D341Med (cell line): ENCODE results near the gene MEX3A.
"Not testable (repeated sequence)": the region's sequence is repeated elsewhere in the genome, so short reads cannot be mapped to it uniquely, and the experiment has no call there.

Source experiments
- DNase-seq: peaks from one replicate; pipeline ENCODE4 v3.0.0; 2012; ENCODE audit warnings: low spot score

MEX3A gene

DNA sequence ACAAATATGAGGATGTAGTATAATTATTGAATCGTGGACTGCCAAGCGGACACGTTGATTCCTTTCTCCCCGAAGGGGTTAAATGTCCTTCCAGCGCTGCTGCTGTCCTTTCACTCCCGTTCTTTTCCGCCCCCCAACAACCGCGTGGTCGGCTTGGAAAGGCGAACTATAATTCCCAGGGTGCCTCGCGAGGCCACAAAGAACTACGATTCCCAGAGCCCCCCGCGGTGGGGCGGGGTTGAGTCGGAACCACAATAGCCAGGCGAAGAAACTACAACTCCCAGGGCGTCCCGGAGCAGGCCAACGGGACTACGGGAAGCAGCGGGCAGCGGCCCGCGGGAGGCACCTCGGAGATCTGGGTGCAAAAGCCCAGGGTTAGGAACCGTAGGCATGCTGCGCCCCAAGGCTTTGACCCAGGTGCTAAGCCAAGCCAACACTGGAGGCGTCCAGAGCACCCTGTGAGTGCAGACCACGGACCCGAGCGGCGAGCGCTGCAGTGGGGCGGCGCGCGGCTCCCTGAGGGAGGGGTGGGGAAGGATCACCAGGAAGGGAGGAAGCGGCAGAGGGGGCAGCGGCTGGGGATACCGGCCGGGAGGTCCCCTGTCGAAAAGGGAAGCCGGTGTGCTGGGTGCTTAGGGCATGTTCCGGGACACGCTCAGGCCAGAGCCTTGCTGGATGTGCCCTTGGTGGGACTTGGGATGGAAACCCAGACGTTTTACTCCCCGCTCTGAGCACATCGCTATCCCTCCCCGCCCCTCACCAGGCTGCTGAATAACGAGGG is 27.6 kb downstream of the MEX3A start, which contains the start of gene LAMTOR2:
TSS of gene LAMTOR2 (plus strand) at position 283 of the 781 bp plus-strand sequence. CDS start at position 391, 108 bp downstream.
- peak; percentile 97 for DNase-seq

DNA sequence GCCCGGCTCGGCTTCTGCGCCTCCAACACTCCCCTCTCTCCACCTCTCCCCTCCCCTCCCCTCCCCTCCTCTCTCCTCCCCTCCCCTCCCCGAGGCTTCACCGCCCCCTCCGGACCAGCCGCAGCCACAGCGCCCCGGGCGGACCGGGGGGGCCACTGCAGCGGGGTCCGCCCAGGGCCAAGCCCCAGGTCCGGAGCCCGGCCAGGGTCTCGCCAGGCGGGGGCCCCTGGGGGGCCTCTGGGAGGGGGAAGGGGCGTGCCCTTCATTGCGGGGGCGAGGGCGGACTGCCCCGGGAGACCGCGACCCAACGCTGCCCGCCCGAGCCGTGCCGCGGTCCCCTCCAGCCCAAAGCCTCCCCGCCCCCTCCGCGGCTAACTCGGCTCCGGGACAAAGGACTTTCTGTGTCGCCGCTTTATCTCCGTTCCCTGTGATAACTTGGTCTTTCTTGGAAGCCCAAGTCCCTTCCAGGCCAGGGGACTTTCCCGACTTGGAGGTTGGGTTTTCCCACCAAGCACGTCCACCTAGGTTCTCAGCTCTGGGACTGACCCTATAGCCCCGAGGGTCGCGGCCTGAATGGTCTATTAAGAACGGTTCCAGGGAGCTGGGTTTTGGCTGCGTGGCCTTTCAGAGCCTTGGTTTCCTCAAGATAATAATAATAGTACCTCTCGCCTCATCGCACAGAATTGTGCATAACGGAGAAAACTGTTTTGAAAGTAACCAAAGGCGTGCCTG is 28.3 kb downstream of the MEX3A start, which contains the start of gene UBQLN4:
TSS of gene UBQLN4 (minus strand) at position 31 of the 732 bp plus-strand sequence. CDS start 97 bp downstream, outside the sequence.
- peak; percentile 96 for DNase-seq

DNA sequence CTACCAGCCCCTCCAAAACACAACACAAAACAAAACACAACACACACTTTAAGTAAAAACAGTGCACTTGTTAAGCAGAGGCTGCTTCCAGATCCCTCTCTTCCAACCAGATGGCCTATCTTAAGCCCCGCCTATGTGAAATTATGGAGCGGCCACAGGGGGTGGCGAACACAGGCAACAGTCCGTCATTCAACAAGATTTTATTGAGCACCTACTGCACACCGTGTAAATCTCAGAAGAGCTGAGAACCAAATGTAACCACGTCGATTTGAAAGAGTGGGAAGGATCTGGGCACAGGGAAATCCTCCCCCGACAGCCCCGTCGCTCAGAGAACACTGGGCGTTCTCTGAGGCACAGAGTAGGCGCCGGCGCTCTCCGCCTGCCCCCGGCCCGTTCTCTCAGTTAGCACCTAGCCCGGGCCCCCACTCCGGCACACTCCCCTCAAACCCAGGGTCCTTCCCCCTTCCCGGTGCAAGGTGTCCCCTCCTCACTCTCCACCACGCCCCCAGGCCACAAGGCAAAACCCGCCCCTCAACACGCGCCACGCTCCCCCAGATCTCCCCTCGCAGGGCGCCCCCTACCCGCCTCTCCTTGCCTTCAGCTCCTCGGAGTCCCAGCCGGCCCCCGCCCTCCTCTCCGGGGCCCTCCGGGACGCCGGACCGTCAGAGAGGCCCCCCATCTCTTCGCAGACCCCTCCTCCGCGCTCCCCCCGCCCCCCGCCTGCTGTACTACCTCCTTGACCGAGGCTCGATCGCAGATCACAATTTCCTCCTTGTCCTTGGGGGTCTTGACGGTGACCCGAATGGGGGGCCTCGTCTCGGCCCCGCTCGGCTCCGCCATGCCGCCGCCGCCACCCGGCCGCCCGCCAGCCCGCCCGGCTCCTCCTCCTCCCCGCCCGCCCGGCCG is 29.1 kb downstream of the MEX3A start:
- peak; percentile 89 for DNase-seq

DNA sequence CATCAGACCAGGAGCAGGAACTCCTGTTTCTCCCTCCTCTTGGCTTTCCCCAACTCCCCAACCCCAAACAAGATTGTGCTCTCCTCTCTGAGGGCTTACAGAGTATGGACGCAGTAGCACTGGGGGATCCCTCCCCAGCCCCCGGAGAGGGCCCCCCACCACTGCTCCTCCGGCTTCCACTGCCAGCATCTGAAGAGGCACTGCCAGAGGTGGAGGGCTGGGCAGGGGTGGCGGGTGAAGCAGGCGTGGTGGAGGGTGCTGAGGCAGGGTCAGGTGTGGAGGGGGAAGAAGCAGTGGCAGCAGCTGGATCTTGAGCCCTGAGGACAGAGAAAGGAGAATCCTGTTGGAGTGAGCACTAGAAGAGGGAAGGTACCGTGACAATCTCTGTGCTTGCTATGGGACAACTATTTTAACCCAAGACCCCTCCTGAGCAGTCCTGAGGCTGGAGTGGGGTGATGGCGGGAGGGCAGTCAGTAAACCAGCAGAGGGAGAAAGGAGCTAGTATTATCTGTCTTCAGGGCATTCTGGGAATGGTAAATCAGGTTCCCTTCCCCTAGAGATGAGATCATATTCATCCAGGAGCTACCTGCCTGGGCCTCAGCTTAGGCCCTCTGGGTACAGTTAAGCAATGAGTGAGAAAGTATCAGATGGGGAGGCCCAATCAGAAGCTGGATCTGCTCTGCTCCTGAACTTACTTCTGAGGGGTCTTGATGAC is 31.1 kb downstream of the MEX3A start:
- no peak for DNase-seq

DNA sequence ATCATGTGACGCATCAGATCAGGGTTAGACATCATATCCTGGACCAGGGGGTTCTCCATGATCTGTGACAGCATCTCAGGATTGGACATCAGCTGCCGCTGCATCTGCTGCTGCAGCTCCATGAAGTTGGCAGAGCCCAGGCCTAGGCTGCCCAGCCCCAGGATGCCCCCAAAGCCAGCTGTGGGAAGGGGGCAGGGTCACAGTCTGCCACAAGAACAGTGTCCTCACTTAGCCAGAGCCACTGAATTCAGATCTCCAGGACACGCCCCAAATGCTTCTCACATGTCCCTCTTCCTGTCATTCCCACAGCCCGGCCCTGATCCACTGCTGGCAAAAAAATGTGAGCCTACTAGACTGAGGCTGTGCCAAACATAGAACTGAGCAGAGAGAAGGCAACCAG is 31.9 kb downstream of the MEX3A start:
- DNase-seq = no peak

DNA sequence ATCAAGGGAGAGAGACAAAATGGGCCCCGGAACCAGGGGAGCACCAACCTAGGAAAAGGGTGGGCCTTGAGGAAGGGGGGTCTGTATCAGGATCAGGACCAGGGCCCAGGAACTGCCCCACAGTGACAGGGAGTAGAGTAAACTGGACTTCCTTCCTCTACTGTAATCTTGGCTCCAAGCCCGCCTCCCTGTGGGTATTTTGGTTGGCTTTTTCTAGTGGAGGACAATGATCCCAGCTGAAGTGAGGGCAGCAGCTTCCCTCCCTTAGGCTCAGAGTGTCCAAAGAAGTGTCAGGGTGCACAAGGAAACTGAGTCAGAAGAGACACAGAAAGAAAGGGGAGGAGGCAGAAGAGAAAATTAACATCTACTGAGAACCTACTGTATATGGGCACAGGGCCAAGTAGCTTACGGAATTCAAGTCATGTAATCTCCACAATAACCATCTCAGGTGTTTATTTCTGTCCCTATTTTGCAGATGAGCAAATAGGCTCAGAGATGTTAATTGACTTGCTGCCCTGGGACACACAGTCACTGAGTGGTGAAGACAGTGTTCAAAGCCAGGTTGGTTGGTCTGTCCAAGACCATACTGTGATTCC is 33.5 kb downstream of the MEX3A start:
- DNase-seq = no peak

DNA sequence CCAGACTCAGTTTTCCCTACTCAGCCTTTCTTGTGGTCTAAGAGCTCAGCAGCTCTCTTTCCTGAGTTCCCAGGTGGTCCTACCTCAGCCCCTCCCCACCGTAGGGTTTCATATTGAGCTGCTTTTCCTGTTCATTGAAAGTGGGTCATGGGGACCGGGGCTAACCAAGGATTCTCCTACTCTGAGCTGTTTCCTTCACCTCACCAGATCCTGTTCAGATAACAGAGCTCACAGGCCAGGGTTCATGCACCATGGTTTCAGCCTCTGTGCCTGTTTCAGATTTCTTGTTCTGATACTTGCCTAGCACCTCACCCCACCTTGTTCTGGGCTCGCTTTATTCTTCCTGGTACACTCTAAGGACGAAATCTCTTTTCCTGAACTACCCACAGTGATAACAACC is 37.2 kb downstream of the MEX3A start:
- DNase-seq = no peak

DNA sequence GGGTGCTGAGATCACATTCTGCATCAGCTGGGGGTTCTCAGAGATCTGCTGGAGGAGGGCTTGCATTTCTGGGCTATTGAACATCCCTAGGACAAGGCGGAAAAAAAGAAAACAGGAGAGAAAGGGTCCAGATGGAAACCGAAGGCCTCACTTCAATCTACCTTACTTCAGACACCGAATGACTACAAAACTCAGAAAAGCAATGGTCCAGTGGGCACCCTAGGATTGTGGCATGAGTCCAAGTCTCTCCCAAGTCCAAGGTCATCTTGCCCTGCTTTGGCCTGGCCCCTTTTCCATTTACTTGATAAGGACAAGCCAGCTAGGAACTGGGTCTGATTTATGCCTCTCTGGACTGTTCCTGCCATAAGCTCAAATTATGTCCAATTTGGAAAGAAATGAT is 39.4 kb downstream of the MEX3A start:
- DNase-seq = no peak

DNA sequence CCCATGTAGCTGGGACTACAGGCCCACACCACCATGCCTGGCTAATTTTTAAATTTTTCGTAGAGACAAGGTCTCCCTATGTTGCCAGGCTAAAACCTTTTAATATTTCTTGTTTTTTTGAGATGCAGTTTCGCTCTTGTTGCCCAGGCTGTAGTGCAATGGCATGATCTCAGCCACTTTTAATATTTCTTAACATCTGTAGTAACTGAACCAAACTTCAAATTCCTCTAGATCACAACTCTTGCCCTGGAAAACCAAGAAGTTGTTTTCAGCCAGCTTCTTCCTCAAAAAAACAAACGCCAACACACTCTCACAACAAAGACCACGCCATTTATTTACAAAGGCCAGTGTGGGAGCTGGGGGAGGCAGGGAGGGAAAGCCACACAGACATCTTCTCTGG is 47.3 kb downstream of the MEX3A start:
- DNase-seq = not testable (repeated sequence)

DNA sequence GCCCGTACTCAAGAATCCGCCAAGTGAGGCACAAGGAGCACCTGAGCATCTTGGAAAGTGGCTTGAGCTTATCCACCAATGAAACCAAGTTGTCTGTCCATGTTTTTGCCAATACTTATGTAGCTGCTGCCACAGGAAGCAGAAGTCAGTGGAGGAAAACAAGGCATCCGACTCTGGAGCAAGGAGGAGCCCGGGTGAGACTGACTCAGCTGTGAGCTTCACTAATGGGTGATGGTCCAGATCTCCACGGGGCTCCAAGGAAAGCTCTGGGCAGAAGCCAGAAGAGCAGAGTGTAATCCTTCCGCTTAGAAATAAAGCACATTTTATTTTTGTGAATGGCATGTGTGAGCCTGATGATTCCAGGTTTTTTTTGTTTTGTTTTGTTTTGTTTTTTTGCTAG is 49.3 kb downstream of the MEX3A start:
- no peak for DNase-seq

DNA sequence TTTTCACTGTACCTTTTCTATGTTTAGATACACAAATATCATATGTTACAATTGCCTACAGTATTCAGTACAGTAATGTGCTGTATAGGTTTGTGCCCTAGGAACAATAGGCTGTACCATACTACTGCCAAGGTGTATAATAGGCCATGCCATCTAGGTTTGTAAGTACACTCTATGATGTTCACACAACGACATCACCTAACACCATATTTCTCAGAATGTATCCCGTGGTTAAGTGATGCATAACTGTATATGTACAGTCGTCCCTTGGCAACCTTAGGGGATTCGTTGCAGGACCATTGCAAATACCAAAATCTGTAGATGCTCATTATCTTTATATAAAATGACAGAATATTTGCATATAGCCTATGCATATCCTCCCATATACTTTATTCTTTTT is 55.7 kb downstream of the MEX3A start:
- DNase-seq = no peak

DNA sequence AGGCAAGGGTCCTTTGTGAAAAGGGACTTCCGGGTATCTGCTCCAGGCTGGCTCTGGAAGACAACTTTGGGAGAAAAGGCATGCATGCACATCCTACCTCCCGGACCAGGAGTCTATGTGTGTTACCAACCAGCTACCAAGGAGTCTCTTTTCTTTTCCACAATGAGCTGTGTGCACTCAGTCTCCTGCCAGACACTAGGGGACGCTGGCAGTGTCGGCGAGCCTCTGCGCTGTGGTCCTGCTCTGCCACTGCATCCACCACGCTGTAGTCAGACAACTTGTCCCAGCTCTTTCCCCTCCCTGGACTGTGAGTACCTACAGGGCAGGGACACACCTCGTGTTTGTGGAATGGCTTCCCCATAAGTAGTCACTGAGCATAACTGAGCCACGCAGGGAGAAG is 56.4 kb downstream of the MEX3A start:
- peak; percentile 88 for DNase-seq

DNA sequence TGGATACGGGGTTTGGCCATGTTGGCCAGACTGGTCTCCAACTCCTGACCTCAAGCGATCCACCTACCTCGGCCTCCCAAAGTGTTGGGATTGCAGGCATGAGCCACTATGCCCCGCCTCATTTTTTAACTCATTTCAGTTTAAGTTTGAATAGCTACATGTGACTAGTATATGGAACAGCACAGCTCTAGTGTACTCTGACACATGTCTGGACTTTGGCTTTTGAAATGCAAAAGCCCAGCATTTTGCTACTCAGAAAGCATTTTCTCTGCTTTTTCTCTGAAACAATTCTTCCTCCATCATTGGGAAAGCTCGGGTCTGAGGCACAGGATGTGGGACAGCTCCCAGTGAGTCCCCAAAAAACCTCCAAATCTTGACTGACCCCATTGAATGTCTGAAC is 57.5 kb downstream of the MEX3A start:
- no peak for DNase-seq
